Activated T-cell treated with anti-CD3 and anti-CD28 coated beads for 48 hours (primary cell): ENCODE results near the gene CETN2.
"Not testable (repeated sequence)": the region's sequence is repeated elsewhere in the genome, so short reads cannot be mapped to it uniquely, and the experiment has no call there.

Experiments used
- DNase-seq: peaks from one replicate; pipeline ENCODE4 v3.0.0-alpha.2; 2020; ENCODE audit warnings: low read depth

The CETN2 gene

GRCh38 chrX:152830312-152831305 is at the start of gene CETN2, which contains the start of gene NSDHL:
Gene CETN2, minus strand, starts transcription at chrX:152830757. Its CDS starts 47 bp downstream, at chrX:152830710.
Gene NSDHL, plus strand, starts transcription at chrX:152831063. Its CDS starts 15,262 bp downstream, at chrX:152846325.
- peak; percentile 89 for DNase-seq

- DNase-seq = no peak
Observed at GRCh38 chrX:152878976-152879755, 48.6 kb upstream of the CETN2 start.

DNA sequence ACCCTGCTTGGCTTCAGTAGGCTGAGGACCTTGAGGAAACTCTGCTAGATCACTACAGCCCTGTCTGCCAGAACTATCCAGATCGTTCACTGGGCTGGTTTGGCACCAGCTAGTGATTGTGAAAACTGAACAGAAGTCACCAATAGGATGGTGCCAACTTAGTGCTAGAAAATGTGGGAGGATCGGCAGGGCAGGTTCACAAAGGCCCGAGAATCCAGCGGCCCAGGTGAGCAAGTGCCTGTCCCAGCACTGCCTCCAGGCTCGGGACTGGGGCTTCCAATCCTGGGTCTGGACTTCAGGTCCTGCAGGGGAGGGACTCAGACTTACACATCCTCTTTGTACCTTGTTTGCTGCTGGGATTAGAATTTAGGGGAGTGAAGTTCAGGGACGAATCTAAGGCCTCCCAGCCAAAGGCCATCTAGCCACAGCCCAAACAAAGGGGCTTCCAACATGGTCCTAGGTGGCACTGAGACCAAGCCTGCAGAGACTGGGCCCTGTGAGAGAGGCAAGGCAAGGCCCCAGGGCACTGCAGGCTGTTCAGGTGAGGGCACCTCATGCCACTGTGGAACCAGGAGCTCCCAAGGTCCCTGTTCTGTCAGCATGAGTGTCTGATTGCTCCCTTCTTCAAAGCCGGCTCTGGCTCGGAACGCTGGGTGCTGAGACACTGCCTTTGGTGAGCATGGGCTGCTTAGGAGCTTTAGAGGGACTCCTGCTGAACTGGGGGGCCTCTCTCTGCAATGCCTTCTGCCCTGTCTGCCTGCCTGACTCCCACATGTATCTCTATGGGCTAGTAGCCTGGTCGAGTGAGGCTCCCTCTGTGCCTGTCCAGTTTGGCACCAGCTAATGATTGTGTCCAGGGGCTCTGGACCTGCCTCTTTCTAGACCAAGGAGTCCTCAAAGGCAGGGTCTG is 46.6 kb upstream of the CETN2 start:
- DNase-seq = no peak

GRCh38 chrX:152873361-152873760 is 42.8 kb upstream of the CETN2 start:
- no peak for DNase-seq

GRCh38 chrX:152872522-152872921 is 42.0 kb upstream of the CETN2 start:
- DNase-seq = no peak

DNA sequence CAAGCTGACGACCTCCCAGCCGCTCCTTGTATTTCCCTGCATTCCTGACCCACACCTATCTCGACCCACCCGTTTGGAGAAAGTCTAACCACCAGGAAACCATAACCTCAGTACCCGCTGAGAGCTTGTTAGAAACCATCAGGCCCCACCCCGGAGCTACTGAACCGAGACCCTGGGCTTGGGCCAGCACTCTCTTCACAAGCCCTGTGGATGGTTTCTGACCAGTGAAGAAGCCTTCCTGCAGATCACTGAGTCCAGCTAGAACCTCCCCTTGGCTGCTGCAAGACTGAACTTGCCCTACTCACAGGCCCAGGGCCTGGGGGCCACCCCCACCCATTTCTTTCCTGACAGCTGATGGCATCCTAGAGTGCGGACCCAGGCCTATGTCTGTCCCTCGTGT is 40.7 kb upstream of the CETN2 start:
- no peak for DNase-seq

GRCh38 chrX:152869972-152870371 is 39.4 kb upstream of the CETN2 start:
- no peak for DNase-seq

- DNase-seq = no peak
Observed at GRCh38 chrX:152866386-152866785, 35.8 kb upstream of the CETN2 start.

DNA sequence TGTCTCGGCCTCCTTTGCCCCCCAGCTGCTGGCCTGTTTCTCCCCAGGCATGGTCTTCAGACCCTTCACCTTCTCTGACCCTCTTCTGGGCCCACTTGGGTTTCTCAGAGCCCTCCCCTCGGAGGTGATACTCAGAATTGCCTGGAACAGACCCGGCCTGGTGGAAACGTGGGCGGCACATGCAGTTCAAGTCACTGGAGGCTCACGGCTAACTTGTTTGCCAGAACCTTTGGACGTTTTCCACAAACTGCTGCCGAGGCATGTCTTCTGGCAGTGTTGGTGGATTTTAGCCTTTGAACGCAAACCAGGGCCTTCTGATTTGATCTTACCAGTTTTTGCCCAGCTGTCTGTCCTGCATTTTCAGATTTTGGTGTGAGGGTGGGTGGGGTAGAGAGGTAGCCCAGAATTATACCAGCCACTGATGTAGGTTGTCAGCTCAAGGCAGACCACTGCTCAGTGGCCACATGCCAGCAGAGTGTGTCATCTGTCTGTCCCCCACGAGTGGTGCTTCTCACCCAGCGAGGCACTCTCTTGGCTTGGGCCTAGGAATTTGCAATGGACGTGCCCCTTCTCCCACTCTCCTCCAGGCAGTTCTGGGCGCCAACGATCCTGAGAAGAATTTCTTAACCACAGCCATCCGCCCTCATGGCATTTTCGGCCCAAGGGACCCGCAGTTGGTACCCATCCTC is 34.8 kb upstream of the CETN2 start:
- DNase-seq = no peak

DNA sequence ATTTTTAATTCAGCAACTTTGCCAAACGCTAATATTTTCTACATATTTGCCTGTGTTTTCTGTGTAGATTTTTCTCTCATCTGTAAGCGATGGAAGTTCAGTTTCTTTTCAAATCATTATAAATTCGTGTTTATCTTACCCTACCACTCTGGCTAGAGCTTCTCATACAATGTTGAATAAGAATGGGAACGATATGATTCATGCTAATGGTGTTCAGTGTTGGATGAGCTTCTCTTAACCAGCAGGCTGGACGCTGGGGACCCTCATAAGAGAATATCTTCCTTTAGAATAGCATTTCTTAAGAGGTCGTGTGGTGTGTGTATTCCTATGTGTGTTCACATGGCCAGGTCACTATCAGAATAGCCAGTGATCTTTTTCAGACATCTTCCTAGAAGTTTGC is 31.3 kb upstream of the CETN2 start:
- no peak for DNase-seq

GRCh38 chrX:152861116-152861515 is 30.6 kb upstream of the CETN2 start:
- DNase-seq = no peak

GRCh38 chrX:152853986-152854385 is 23.4 kb upstream of the CETN2 start:
- no peak for DNase-seq

- no peak for DNase-seq
Observed at GRCh38 chrX:152850465-152850864, 19.9 kb upstream of the CETN2 start.

DNA sequence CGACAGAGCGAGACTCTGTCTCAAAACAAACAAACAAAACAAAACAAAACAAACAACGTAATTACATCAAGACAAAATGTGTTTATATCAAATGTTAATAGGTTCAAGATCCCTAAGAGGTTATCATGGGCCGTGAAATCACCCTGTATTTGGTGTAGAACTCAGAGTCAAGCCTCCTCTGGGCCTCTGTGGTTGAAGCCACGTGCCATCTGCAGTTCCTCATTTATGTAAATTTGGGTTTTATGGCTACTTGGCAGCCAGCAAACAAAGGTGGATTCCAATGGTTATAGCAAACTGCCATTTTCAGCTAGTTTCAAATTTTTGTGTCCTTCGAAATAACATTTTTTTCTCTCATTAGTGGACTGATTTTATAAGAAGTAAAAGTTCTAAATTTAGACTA is 16.7 kb upstream of the CETN2 start:
- no peak for DNase-seq

GRCh38 chrX:152845618-152846240 is 15.2 kb upstream of the CETN2 start:
- no peak for DNase-seq

- no peak for DNase-seq
Observed at GRCh38 chrX:152844256-152844655, 13.7 kb upstream of the CETN2 start.

DNA sequence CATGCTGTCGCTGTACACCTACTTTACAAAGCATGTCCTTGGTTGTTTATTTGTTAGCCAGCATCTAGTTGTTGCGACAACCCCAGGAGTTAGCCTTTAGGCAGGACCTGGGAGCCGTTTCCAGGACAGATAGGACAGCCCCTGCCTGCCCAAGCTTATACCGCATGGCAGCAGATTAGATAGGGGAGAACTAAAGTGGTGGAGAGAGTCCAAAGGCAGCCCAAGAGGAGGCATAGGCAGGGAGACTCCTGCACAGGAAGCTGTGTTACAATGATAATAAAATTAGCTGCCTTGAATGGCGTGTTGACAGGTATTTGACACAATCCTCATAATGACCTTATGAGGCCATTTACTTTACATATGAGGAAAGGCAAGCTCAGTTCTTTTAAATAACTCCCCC is 13.3 kb upstream of the CETN2 start:
- no peak for DNase-seq

GRCh38 chrX:152842772-152843338 is 12.3 kb upstream of the CETN2 start:
- DNase-seq = no peak

- DNase-seq = not testable (repeated sequence)
Observed at GRCh38 chrX:152835470-152835869, 4.9 kb upstream of the CETN2 start.

DNA sequence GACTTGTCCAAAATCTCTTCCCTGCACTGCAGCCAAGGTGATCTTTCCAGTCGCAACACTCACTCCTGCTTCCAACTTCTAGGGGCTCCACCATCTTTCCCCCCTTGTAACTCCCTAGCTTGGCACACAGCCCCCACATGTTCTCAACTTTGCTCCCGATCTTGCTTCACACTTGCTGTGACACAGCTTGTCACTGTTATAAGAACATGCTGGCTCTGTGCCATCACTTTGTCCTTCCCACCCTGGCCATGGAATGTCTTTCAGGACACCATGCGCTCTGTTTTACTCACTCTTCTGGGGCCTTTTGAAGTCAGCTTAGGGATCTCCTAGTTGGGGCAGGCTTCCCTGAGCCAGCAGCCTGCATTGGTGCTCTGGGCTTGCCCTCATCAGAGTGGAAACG is 2.8 kb upstream of the CETN2 start:
- no peak for DNase-seq
